GM12878 (cell line): ENCODE measurements around the gene DCAF7.

Experiments used
- KDM1A ChIP-seq: fragments of 200-600 bp; sonication (generic); IDR thresholded peaks from 2 replicates; pipeline ENCODE4 v1.6.1; 2016; ENCODE audit warnings: borderline replicate concordance
- TAF1 ChIP-seq: IDR thresholded peaks from 2 replicates; pipeline ENCODE4 v1.6.1; 2011; ENCODE audit warnings: mild to moderate bottlenecking, low read depth, low read length, borderline replicate concordance
- TCF7 ChIP-seq: IDR thresholded peaks from 2 replicates; pipeline ENCODE4 v1.6.1; 2014; ENCODE audit warnings: antibody characterized with exemption, borderline replicate concordance
- YBX1 ChIP-seq: fragments of 450-650 bp; IDR thresholded peaks from 2 replicates; pipeline ENCODE4 v1.6.1; 2016; ENCODE audit warnings: antibody characterized with exemption
- TF ChIP-seq, protein P1 (sequence below), 3 experiments: IDR thresholded peaks in 2 of 3; conservative IDR thresholded peaks in 1 of 3; 2 replicates each; pipeline ENCODE4 v1.5.1; 2011; ENCODE audit warnings: low read depth in 3 of 3, low read length in 3 of 3, mild to moderate bottlenecking in 3 of 3, control low read depth in 2 of 3, moderate library complexity in 2 of 3, inconsistent platforms in 1 of 3, mixed read lengths in 1 of 3; ENCODE audit not compliant: control insufficient read depth in 2 of 3, insufficient read depth in 1 of 3; ENCODE audit errors: extremely low read depth in 1 of 3

DNA sequence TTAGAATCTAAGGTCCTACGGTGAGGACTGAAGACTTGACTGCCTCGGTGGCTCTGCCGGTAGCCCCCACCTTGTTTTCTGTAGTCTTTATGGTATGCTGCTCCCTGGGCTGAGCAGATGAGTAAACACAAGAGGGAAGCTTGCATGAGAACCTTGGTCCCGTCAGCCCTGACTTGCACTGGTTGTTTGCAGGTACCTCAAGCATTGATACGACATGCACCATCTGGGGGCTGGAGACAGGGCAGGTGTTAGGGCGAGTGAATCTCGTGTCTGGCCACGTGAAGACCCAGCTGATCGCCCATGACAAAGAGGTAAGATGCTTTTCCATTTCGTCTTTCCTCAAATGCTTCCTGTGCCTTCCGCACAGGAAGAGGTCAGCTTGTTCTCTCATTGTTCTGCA is 29.4 kb downstream of the DCAF7 start:
- TF ChIP-seq, protein P1, sequence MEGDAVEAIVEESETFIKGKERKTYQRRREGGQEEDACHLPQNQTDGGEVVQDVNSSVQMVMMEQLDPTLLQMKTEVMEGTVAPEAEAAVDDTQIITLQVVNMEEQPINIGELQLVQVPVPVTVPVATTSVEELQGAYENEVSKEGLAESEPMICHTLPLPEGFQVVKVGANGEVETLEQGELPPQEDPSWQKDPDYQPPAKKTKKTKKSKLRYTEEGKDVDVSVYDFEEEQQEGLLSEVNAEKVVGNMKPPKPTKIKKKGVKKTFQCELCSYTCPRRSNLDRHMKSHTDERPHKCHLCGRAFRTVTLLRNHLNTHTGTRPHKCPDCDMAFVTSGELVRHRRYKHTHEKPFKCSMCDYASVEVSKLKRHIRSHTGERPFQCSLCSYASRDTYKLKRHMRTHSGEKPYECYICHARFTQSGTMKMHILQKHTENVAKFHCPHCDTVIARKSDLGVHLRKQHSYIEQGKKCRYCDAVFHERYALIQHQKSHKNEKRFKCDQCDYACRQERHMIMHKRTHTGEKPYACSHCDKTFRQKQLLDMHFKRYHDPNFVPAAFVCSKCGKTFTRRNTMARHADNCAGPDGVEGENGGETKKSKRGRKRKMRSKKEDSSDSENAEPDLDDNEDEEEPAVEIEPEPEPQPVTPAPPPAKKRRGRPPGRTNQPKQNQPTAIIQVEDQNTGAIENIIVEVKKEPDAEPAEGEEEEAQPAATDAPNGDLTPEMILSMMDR (IDR thresholded peaks at IDR 0.05 in 2 of 3, conservative IDR thresholded peaks at IDR 0.05 in 1 of 3; ENCODE audit: control insufficient read depth in 2 of 3, extremely low read depth in 1 of 3, insufficient read depth in 1 of 3, low read depth in 3 of 3, low read length in 3 of 3): no peak
- TF ChIP-seq KDM1A: no peak
- TF ChIP-seq TCF7: no peak
- TF ChIP-seq YBX1: no peak
- no peak for TF ChIP-seq TAF1
